Effector memory CD4-positive, alpha-beta T cell (primary cell): ENCODE data around the gene METTL3.

Source experiments
- DNase-seq, 3 donors: peaks; one replicate each; pipeline ENCODE4 v3.0.0-alpha.2; 2020
- H3K27ac ChIP-seq: 2 replicates; pipeline ENCODE4 v1.7.0; 2013; ENCODE audit warnings: mild to moderate bottlenecking, low read length, moderate library complexity; ENCODE audit not compliant: insufficient read depth, poor library complexity, severe bottlenecking
- H3K27me3 ChIP-seq: replicated peaks from 2 replicates; pipeline ENCODE4 v1.7.0; 2013; ENCODE audit warnings: mild to moderate bottlenecking, low read length; ENCODE audit not compliant: insufficient read depth, control insufficient read depth, poor library complexity, severe bottlenecking
- H3K36me3 ChIP-seq: 2 replicates; pipeline ENCODE4 v1.7.0; 2013; ENCODE audit warnings: mild to moderate bottlenecking, low read length, moderate library complexity; ENCODE audit not compliant: control insufficient read depth, insufficient read depth
- H3K4me1 ChIP-seq: 2 replicates; pipeline ENCODE4 v1.7.0; 2013; ENCODE audit warnings: low read length, mild to moderate bottlenecking; ENCODE audit not compliant: control insufficient read depth, insufficient read depth, poor library complexity, severe bottlenecking
- H3K4me3 ChIP-seq: 2 replicates; pipeline ENCODE4 v1.7.0; 2013; ENCODE audit warnings: low read length, low read depth, mild to moderate bottlenecking; ENCODE audit not compliant: insufficient read depth, poor library complexity, severe bottlenecking
- H3K9me3 ChIP-seq: 2 replicates; pipeline ENCODE4 v1.7.0; 2013; ENCODE audit warnings: mild to moderate bottlenecking, low read length, moderate library complexity; ENCODE audit not compliant: control insufficient read depth

The METTL3 gene

GRCh38 chr14:21526672-21527317 lies 15.7 kb upstream of the METTL3 start:
- no peak for DNase-seq
- peak overlapping the region; percentile 51 for H3K27ac ChIP-seq
- H3K4me1 ChIP-seq = peaks cover 14% of the 10 kb centered on the region

GRCh38 chr14:21525962-21526671 lies 15.0 kb upstream of the METTL3 start, which contains the start of gene SALL2:
TSS of gene SALL2 (minus strand) at chr14:21526346. CDS start at chr14:21526127, 219 bp downstream.
- H3K9me3 ChIP-seq = no peaks in the 10 kb centered on the region
- peak within 1 kb of the TSS; percentile 51 for H3K27ac ChIP-seq
- no peaks in the 10 kb centered on the region for H3K36me3 ChIP-seq
- H3K4me3 ChIP-seq = peak within 1 kb of the TSS; percentile 79
- H3K4me1 ChIP-seq = peaks cover 14% of the 10 kb centered on the region
- H3K27me3 ChIP-seq = no peaks in the 10 kb centered on the region
- peak; percentile 32 to 57 (median 52) for DNase-seq

More at GRCh38 chr14:21526672-21527317, 15.7 kb upstream of the METTL3 start:
- no peaks in the 10 kb centered on the region for H3K27me3 ChIP-seq
- H3K36me3 ChIP-seq = no peaks in the 10 kb centered on the region
- peak overlapping the region; percentile 79 for H3K4me3 ChIP-seq
- H3K9me3 ChIP-seq = no peaks in the 10 kb centered on the region

- no peaks in the 10 kb centered on the region for H3K36me3 ChIP-seq
- no peak overlapping the region for H3K27ac ChIP-seq
- no peak for DNase-seq
- H3K27me3 ChIP-seq = no peaks in the 10 kb centered on the region
- peak overlapping the region; percentile 79 for H3K4me3 ChIP-seq
- H3K9me3 ChIP-seq = no peaks in the 10 kb centered on the region
- H3K4me1 ChIP-seq = peaks cover 14% of the 10 kb centered on the region
Measured at GRCh38 chr14:21525571-21525961, 14.4 kb upstream of the METTL3 start.

GRCh38 chr14:21524575-21525490 lies 13.7 kb upstream of the METTL3 start:
- no peak overlapping the region for H3K4me3 ChIP-seq
- H3K36me3 ChIP-seq = no peaks in the 10 kb centered on the region
- no peak overlapping the region for H3K27ac ChIP-seq
- peaks cover 14% of the 10 kb centered on the region for H3K4me1 ChIP-seq
- no peaks in the 10 kb centered on the region for H3K27me3 ChIP-seq
- no peaks in the 10 kb centered on the region for H3K9me3 ChIP-seq
- DNase-seq = no peak

- peaks cover 14% of the 10 kb centered on the region for H3K4me1 ChIP-seq
- no peaks in the 10 kb centered on the region for H3K9me3 ChIP-seq
- no peak overlapping the region for H3K4me3 ChIP-seq
- no peak for DNase-seq
- no peaks in the 10 kb centered on the region for H3K36me3 ChIP-seq
- no peaks in the 10 kb centered on the region for H3K27me3 ChIP-seq
- no peak overlapping the region for H3K27ac ChIP-seq
Measured at GRCh38 chr14:21523203-21523602, 12.1 kb upstream of the METTL3 start.

- Histone ChIP-seq H3K36me3 (no peaks in the 10 kb centered on the region), H3K27ac (no peak overlapping the region), H3K4me1 (peaks cover 6% of the 10 kb centered on the region), H3K9me3 (no peaks in the 10 kb centered on the region), H3K27me3 (no peaks in the 10 kb centered on the region), H3K4me3 (no peak overlapping the region)
- DNase-seq = no peak
Measured at GRCh38 chr14:21521501-21521900, 10.4 kb upstream of the METTL3 start.

GRCh38 chr14:21520767-21521166 lies 9.6 kb upstream of the METTL3 start:
- H3K4me3 ChIP-seq = no peak overlapping the region
- H3K27ac ChIP-seq = no peak overlapping the region
- no peak for DNase-seq
- peaks cover 4% of the 10 kb centered on the region for H3K4me1 ChIP-seq
- no peaks in the 10 kb centered on the region for H3K9me3 ChIP-seq
- no peaks in the 10 kb centered on the region for H3K27me3 ChIP-seq
- no peaks in the 10 kb centered on the region for H3K36me3 ChIP-seq

GRCh38 chr14:21518725-21519124 lies 7.6 kb upstream of the METTL3 start:
- Histone ChIP-seq H3K9me3 (no peaks in the 10 kb centered on the region), H3K36me3 (no peaks in the 10 kb centered on the region), H3K27me3 (no peaks in the 10 kb centered on the region), H3K4me1 (no peaks in the 10 kb centered on the region), H3K4me3 (no peak overlapping the region), H3K27ac (no peak overlapping the region)
- no peak for DNase-seq

- H3K4me1 ChIP-seq = peaks cover 8% of the 10 kb centered on the region
- no peaks in the 10 kb centered on the region for H3K9me3 ChIP-seq
- no peaks in the 10 kb centered on the region for H3K27me3 ChIP-seq
- no peak overlapping the region for H3K27ac ChIP-seq
- H3K4me3 ChIP-seq = no peak overlapping the region
- H3K36me3 ChIP-seq = no peaks in the 10 kb centered on the region
- no peak for DNase-seq
Measured at GRCh38 chr14:21514341-21514740, 3.2 kb upstream of the METTL3 start.
